NCI-H510A (cell line): ENCODE results near the gene LENEP.

Experiments used
- DNase-seq: peaks from one replicate; lab custom pipeline; 2025; lab: John Stamatoyannopoulos, UW

The LENEP gene, protein sequence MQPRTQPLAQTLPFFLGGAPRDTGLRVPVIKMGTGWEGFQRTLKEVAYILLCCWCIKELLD

DNA sequence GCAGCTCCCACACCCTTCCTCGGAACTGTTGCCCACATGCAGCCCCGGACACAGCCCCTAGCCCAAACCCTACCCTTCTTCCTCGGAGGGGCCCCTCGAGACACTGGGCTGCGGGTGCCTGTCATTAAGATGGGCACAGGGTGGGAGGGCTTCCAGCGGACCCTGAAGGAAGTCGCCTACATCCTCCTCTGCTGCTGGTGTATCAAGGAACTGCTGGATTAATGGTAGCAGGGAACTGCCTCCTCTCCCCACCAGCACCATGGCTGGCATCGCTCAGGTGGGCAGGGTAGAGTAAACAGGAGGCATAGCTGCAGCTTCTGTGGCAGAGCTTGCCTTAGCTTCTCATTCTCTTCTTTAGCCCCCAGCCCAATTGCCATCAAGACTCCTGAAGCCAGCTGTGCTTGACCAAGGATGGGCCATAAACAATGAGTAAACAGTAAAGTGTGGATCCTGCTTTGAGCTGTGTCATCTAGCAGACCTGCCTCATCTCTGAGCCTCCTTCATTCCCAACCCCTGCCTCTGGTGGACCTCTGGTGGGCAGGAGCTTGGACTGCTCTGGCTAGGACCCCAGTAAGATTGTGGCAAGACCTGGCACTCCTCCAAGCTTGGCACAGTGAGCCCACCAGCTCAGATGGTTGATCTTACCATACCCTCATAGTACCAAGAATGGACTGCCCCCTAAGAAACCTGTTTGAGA is at the start of gene LENEP:
Gene LENEP (plus strand): TSS at position 15 of the 697 bp plus-strand sequence. CDS start 22 bp downstream, at position 37.
- DNase-seq, result no peak

DNA sequence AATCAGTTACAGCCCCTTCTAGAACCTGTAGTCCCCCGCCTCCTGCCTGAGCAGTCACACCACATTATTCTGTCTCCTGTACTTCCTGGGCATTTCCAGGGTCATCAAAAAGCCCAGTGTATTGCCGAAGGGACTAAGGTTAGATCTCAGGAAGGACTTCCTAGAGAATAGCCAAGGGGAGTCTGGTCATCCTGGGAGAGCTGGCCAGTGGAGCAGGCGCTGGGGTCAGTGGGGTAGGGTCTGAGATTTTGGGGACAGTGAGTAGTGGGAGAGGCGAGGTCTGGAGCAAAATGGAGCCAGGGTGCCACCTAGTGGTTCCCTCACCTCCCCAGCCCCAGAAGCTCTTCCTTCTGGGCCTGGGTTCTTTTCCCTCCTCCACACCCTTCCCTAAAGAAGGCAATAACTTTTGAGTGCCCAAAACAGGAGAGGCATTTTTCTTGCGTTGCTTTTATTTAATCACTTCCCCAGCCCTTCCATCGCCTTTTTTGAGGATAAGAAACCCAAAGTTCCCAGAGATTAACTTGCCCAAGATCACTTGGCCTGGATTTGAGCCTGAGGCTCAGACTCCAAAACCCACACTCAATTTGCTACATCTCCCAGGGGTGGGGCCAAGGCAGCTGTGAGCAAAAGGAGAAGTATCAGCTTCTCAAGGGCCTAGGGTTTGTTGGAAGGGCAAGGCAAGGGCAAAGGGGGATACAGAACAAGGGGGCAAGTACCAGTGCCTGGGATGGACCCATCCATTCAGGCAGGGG is 49.6 kb upstream of the LENEP start:
- DNase-seq, result no peak

DNA sequence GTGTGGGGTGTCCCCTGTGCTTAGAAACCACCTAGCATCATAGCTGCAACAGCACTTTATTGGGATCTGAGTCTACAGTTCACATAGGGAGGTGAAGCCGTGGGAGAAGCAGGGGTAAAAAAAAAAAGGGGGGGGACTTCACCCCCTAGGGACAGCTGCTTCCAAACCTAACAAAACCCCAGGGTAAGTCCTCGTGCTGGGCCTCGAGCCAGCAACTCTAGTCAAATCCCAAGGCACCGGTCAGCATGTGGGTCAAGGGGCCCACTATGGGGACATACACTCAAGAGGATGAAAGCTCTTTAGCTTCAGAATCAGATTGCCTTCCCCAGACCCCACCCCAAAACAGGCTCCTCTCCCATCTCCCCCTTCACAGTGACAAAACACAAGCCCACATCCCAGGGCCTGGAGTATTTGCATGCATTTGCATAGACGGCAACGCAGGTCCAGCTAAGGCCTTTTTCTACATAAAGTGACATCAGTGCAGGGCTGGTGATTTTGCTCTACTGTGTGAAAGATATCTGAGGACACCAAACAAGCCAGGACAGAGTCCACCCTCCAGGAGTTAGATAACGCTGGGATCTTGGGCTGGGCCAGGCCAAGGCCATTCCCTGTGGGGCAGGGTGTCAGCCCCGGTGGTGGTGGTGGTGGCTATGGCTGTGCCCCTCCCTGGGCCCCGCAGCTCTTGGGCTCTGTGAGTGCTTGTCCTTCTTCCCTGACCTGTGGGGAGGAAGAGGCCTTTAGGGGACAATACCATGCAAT is 48.8 kb upstream of the LENEP start:
- no peak for DNase-seq

DNA sequence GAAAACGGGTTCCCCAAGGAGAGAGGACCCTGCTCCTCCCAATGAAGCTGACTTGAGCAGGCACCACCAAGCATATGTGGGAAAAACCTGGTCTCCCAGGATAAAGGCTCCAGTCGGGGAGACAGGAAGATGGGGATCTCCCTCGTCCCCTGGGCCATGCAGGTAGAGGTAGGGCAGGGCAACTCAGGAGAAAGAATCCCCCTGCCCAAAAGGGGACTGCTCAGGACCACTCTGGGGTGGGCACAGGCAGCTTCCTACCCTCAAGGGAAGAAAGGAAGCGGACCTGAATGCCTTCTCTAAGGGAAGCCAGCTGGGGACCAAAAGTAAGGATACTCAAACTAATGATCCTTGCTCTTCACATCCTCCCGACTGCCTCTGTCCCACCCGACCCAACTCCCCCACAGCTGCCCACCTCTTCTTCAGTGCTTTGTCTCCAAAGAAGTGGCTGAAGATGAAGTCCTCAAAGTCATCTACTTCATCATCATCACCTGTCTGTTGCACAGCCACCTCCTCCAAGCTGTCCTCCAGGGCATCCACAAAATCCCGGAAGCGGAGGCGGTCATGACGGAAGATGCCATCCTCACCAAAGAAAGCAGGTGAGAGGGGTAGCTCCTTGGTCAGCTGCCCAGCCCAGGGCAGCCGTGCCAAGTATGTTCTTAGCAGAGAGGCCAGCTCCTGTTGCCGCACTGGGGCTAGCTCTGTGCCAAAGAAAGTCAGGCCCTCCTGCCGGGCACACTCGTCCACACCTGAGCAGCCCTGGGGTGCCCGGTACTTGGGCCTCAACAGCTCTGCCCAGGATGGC is 48.0 kb upstream of the LENEP start:
- no peak for DNase-seq

DNA sequence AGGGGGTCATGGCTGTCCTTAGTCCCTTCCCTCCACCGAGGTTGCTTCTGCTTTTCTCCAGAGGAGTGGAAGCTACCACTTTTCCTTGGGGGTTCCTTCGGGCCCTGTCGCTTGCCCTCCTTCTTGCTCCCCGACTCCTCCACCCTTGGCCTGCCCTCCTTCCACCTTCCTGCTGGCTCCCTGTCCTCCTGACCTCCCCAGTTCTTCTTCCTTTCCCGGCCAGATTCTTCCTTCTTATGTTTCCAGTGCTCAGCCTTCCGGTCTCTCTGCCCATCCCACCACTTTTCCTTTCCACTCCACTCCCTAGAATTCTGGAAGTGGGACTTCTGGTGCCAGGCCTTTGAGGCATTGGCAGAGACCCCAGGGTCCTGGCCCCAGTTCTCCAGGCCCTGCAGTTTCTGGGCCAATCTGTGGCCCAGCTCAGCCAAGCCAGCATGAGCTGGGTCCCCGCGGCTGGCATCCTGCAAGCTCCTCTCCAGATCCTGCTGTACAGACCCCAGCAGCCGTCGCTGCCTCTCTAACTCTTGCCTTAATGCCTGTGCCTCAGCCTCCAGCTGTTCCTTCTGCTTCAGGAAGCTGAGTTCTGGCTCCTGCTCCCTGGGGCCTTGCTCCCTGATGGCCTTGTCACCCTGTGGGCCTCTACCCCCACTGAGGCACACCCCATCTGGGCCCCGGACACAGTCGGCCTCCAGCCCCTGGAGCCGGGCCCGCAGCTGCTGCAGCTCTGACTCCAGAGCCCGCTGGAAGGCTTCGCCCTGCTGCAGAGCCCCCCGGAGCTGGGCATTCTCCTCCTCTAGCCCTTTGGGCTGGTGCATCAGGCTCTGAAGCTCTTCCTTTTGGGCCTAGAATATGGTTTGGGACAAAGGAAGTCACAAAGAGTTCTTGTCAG is 47.2 kb upstream of the LENEP start:
- DNase-seq, result no peak

DNA sequence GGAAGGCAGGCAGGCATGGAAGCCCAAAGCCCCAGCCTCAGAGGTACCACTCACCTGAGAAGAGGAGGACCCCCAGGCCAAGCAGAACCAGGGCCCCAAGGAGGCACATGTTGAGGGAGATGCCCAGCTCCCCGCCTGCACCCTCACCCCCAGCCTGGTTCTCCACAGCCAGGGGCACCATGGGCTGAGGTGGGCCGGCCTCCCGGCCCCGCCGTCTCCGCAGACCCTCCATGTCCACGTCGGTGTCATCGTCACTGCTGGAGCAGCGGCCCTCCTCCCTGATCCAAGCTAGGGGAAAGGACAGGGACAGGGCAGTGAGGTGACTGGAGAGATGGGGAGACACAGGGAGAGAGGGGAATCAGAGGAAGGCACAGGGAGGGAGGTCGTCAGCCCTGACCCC is 45.3 kb upstream of the LENEP start:
- no peak for DNase-seq

DNA sequence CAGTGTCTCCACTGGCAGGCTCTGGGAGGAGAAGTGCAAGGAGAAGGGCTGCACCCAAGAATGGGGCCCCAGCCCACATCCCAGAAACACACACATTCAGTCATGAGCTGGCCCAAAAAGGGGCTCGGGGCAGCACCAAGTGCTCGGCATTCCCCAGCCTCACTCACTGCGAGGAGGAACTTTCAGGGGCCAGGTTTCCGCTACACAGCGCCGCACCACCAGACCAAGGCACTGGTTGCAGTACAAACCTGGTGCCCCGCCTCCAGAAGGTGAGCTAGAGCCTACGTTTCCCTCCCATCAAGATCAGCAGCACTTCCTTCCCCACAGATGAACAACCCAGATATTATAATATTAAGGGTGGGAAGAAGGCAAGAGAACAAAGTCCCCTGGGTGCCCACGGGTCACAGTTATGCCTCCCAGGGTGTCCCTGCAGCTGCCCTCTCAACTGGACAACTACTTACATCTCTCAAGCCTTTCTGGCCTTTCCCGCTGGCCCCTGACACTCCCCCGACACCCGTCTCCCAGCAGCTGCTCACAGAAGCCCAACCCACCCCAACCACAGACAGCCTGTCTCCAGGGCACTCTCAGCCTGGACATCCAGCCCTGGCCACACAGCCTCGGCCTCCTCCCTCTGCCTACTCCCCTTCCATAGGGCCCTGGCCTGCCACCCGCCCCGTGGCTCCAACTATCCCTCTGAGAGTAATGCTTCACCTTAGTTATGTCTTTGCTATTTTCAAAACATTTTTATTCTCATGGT is 41.3 kb upstream of the LENEP start:
- no peak for DNase-seq

DNA sequence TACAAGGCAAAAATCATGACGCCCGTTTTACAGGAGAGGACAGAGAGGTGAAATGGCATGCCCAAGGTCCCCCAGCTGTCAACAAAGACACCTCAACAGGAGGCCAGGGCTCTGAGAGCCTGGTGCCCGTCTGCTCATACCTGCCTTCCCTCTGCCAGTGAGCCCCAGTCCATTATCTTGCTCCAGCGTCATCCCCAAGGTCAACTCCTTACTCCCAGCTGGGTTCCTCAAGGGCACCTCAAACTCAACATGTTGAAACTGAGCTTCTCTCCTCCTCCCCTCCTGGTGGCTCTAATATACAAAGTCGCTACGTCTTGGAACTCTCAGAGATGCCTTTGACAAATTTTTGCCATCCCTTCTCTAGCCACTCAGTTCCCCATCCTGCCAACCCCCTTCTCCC is 40.7 kb upstream of the LENEP start:
- no peak for DNase-seq

DNA sequence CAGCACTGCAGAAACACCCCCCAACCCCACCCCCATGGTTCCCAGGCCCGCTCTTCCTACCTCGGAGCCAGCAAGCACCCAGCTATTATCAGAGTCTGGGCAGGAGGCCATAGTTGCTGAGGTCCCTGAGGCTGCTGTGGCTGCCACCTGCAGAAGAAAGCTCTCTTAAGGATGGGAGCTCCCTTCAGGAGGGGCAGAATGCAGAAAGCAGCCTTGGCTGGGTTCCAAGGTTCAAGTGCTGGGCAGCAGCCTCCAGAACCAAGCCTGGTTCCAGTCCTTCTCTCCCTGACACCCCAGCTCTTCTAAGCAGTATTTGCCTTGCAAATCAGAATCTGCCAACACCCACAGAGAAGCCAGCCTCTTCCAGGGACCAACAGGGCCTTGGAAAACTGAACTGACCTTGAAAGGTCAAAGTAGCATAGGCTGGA is 39.8 kb upstream of the LENEP start:
- DNase-seq, result no peak

DNA sequence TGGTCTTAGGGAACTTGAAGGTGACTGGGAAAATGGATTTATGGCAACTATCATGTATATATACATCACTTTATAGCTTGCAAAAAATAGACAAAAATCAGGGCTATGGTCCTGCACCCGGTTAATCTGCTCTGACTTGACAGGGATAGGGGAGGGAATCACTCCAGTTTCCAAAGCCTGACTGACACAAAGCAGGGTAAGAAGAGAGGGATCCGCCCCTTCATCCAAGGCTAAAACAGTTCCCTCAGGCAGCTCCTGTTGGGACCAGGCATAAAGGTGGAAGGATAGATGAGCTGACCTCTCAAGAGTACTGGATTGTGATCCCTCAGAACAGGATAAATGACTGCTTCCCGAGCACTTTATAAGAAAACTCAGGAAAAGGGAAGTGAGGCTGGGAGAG is 38.8 kb upstream of the LENEP start:
- DNase-seq, result no peak

DNA sequence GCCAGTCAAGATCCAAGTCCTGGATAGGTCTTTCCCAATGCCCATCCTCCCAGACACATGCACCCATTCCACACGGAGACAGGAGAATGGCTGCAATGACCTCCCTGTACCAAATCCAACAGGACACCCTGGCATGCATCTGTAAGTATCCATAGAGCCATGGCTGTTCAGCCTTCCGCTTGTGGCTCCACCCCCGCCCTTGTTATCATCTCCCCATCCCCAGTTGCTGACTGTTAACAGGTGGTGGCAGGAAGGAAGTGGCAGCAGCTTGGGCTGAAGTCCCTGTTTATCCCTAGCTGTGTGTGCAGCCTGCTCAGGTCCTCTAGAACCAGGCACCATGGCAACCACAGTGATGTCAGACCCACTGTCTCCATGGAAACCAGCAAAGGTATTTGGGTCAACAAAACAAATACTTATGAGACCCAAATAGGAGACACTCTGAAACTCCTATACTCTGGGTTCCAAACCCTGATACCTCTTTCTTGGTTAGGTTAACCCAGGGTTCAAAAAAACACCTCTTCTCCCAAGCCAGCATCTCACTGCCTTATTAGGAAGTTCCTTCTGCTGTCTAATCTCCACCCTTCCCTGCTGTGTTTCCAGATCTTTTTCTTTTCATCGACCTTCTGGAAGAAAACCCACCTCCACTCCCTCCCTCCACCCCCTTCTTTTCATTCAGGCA is 38.2 kb upstream of the LENEP start:
- peak; percentile 73 for DNase-seq

DNA sequence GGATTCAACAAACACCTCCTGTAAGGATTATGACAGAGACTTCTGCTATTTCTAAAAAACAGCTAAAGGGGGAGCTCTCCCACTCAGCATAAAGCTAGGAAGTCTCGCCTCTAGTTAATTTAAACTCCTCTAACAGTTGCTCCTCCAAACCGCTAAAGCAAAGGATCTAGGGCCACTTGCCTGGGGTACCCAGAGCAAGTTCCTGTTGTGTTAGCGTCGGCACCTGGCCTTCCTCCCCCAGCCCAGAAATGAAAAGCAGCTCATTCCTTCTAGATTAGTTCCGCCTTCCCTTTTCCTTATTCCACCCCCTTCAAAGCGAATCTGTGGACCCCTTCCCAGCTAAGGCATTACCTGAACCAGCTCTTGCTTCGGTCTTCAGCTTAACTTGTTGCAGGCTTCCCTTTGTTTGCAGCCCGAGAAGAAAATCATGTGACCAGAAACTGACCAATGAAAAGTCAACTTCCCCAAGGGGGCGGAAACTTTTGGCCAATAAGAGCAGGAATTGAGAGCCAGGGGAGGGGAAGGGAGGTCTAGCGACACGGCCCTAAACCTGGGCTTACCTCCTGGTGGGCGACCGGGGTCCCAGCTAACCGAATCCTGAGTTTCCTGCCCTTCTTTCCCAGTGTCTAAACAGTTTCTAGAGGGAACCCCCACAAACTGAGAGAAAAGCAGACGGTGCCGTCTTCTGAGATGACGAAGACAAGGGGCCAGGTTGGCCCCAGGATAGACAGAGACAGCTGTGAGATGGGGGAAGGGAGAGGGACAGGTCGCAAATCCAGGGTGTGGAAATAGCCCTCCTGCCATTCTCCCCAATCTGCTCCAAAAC is 37.5 kb upstream of the LENEP start, which contains the start of gene PBXIP1:
Gene PBXIP1 (minus strand): TSS at position 382 of the 826 bp plus-strand sequence. CDS start 2,378 bp downstream, outside the sequence.
- DNase-seq, result peak; percentile 73

DNA sequence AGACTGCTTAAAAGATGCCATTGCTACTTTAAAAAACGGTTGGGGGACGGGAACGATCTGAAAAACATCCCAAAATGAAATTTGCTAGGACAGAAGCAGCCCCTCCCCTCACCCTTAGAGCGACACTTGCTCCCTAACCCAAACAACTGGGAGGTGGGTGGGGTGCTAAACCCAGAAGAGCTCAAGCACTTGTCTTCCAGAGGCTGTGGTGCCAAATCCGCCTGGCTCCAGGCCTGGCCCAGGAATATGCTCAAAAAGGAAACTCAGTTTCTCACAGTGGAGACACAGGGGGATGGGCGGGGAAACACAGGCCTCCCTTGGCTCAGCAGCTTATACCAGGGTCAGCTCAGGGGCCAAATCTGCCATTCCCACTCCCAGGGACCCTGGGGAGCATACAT is 36.8 kb upstream of the LENEP start:
- DNase-seq, result no peak

DNA sequence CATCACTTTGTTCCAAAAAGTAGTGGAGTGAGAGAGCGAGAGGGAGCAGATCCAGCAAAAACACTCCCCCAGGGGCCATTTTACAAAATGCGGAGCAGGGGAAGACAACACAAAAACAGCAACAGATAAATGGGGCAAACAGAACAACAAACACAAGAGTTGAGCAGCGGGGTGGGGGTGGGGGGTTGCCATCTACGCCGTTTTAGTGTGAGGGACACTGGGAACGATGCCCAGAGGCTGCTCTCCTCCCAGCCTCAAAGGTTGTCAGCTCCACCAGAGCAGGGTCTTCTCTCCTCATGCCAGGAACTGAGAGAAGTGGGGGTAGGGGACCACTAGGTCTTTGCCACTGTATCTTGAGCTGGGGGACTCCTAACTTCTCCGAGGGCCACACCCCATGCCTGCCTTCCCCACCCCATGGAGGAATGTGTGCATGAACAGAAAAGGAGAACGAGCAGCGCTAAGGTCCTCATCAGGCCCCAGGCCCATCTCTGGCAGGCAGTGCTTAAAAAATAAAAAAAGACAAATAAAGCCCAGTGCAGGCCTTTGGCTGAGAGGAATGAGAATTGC is 36.2 kb upstream of the LENEP start:
- no peak for DNase-seq

DNA sequence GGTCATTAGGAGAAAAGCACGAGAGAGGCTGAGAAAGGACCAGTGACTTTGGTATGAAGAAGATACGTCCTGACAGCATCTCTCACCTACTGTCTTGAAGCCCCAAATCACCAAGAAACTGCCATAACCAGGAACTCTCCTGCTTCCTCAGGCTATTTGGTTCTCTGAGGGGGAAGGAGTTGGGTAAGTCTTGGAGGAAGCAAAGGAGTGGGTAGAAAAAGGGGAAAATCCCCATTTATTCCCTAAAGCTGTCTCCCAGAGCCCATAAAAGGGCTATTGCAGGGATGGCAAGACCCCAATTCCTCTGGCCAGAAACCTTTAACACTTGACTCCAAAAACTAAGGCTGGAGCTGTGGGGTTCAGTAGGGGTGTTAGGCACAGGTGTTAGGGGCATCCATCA is 35.4 kb upstream of the LENEP start:
- no peak for DNase-seq

DNA sequence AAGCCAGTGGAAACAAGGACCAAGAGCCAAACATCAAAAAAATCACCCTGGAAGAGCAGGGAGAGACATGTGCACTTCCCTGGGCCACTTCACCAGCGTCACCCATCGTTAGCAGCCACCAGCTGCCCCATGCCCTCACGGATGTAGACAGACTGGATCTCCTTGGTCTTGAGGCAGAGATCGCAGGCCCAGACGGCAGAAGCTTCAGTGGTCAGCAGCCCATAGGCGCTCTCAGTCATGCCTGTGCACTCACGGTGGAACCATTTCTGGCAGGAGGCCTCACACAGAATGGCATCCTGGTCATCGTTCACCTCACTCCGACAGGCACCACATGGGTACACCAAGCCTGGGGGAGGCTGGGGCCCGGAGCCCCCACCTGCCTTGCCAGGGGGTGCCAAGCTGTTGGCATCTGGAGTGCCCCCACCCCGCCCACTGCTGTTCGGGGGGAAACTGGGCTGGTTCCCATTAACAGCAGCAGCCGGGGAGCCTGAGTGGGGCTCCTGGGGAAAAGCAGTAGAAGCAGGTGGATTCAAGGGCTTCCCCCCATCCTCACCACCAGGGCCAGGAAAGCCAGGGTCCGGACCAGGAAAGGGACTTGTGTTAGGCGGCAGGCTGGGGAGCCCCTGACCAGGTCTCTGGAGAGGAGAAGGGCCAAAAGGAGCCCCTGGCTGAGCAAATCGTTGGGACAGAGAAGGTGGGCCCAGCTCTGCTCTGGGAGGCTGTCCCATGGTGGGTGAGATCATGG is 34.5 kb upstream of the LENEP start:
- DNase-seq, result no peak

DNA sequence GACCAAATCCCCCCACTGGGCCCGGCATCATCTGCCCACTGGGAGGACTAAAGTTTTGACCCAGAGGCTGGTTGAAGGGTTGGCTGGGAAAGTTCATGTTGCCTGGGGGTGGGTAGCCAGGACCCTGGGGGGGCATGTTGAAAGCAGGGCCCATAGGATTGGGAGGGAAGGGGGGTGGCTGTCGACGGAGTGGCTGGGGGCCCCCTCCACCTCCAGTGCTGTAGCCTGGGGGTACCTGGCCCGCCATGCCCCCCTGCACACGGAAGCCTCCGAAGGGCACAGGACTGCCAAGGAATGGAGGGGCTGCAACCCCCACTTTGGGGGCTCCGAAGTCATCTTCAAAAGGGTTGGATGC is 34.0 kb upstream of the LENEP start:
- DNase-seq, result no peak
